Omental fat pad (tissue), 4 donors: ENCODE data around the gene SLC28A1. TPM values are rescaled to one million over a fixed set of nuclear protein-coding genes. Genes with fewer than 3 reads are reported as not detected.
"Not testable (repeated sequence)": the region's sequence is repeated elsewhere in the genome, so short reads cannot be mapped to it uniquely, and the experiment has no call there.

ENCODE experiments used
- ATAC-seq: fragments of 150-250 bp; one replicate; pipeline ENCODE4 v1.9.1; 2016; ENCODE audit warnings: mild to moderate bottlenecking, moderate library complexity; ENCODE audit not compliant: low FRiP score
- DNase-seq: peaks from one replicate; pipeline ENCODE4 v3.0.0-alpha.2; 2019; ENCODE audit warnings: low spot score
- CTCF ChIP-seq, 3 donors: fragments of 450-650 bp; IDR thresholded peaks; one replicate each; pipeline ENCODE4 v1.5.1; 2016 to 2017; ENCODE audit warnings: antibody characterized with exemption in 3 of 3, mild to moderate bottlenecking in 3 of 3, moderate library complexity in 2 of 3
- total RNA-seq, 4 donors: library from RNA; depleted of rRNA; stranded (reverse); fragments of >200 nt; gene quantifications; one replicate each; pipeline ENCODE4 v1.1.0, GENCODE V29; 2016

The SLC28A1 gene
- total RNA-seq, 4 donors from 2014 or later, result not detected

DNA sequence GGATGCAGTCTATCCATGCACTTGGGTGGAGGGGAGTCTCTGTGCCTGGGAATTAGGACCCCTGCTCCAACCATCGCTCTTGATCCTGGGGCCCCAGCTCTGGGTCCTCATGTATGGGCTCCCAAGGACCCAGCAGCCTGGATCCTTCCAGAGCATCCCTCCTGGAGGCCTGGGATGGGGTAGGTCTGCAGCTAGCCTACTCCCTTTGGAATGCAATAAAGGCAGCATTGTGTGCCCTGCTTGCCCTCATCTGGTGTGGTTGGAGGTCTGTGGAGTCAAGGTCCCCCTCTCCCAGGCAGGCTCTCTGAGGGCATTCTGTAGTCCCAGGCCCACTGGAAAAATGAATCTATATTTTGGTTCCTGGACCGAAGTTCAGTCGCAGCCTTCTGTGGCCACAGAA is 15.0 kb upstream of the SLC28A1 start:
- ATAC-seq (no peak), DNase-seq (no peak)
- no peak for TF ChIP-seq CTCF (IDR thresholded peaks at IDR 0.05)

DNA sequence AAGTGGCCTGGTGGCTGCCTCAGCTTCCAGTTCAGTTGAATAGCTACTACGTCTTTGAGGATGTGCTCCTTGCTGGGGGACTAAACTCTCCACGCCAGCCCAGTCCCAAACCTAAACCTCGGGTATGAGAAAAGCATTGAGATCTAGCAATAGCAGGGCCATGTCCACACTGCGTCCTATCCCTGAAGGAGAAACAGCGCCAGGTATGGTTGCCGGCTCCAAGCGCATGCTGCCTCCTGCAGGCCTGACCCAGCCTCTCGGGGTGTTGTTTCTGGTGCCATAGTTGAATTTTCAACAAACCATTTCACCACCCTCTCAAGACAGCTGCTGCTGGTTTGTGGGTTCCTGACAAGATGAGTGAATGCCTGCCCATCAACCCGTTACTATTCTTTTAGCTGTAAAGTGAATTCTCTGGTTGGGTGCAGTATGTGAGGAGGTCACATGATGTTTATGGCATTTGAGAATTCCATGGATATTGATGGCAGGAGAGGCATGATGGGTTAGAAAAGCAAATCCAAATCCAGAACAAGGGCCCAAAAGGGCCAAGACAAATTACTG is 13.0 kb upstream of the SLC28A1 start:
- DNase-seq (no peak), ATAC-seq (no peak)
- no peak for TF ChIP-seq CTCF (IDR thresholded peaks at IDR 0.05)

DNA sequence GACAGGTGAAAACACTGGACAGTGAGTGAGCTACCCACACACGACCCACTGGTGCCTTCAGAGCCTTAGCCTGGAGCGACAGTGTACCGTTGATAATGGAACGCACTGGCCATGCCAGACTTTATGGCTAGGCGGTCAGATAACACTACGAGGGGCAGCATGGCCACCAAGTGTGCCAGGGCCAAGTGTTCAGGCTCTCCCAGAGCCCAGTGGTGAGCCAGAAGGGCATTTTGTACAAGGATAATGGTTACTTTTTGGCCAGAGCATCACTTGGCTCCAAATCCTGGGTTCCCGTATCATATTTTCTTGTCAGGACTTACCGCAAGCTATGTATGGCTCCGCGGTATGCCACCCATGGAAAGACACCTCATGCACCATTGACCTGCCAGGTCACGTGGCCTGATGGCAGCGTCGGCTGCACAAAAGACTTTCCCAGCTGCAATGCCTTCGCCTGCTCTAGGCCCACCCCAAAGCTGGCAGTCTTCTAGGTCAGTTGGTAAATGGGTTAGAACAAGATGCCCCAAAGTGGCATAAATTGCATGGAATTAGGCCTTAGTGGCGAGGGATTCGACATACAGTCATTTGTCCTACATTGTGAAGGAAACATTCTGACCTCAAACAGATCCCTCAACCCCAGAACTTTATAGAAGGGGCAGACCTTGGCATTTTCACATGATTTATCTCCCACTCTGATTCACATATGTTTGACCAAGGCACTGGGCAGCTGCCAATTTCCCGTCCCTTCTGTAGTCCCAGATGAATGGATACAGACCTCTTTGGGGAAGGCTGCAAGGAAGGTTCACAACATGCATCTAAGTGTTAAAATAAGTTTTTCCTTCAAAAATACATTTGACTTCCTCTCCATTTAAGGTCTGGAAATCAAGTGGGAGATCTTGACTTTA is 12.2 kb upstream of the SLC28A1 start:
- ATAC-seq, result no peak
- TF ChIP-seq CTCF (IDR thresholded peaks at IDR 0.05), result no peak
- DNase-seq, result no peak

- no peak for ATAC-seq
- no peak for DNase-seq
- no peak for TF ChIP-seq CTCF (IDR thresholded peaks at IDR 0.05)
Observed at GRCh38 chr15:84873997-84874396, 10.5 kb upstream of the SLC28A1 start.

- ATAC-seq, result no peak
- no peak for DNase-seq
- TF ChIP-seq CTCF (IDR thresholded peaks at IDR 0.05), result no peak
Observed at GRCh38 chr15:84874981-84875699, 9.3 kb upstream of the SLC28A1 start.

DNA sequence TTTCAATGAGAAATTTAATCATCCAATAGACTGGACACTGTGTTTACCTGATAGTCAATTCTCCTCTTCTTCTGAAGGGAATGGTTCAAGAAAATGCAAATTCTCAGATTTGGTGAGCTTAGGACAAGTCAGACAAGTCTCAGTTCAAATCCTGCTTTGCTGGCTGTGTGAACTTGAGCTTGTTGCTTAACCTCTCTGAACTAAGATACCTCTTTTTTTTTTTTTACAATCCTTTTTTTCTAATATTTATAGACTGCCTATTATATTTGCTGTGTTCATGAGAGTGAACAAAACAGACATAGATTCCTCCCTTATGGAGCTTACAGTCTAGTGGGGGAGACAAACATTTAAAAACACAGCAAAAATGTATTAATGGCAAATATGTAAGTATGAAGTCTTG is 8.2 kb upstream of the SLC28A1 start:
- TF ChIP-seq CTCF (IDR thresholded peaks at IDR 0.05), result no peak
- DNase-seq (no peak), ATAC-seq (no peak)

DNA sequence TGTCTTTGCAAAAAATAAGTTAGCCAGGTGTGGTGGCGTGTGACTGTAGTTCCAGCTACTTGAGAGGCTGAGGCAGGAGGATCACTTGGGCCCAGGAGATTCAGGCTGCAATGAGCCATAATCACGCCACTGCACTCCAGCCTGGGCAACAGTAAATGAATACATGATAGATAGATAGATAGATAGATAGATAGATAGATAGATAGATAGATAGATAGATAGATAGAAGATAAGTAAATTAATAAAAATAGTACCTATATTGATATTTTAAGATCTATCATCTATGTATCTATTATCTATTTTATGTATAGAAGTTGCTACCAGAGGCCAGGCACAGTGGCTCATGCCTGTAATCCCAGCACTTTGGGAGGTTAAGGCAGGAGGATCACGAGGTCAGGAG is 6.8 kb upstream of the SLC28A1 start:
- DNase-seq, ATAC-seq: not testable (repeated sequence)
